Neural cell (in vitro differentiated cells): ENCODE data around the gene UQCR11. TPM values are rescaled to one million over a fixed set of nuclear protein-coding genes. Genes with fewer than 3 reads are reported as not detected.

ENCODE experiments used
- H2AFZ ChIP-seq: fragments of 200-600, 300-800 bp; sonication (generic), shearing (Covaris generic); 2 replicates; pipeline ENCODE4 v1.6.0; 2014; ENCODE audit warnings: low read depth, mild to moderate bottlenecking, antibody characterized with exemption, low read length, moderate library complexity
- H3F3A ChIP-seq: fragments of 200-600 bp; shearing (Covaris generic); 2 replicates; pipeline ENCODE4 v1.6.1; 2016; ENCODE audit warnings: mild to moderate bottlenecking, moderate library complexity, mixed read lengths, antibody characterized with exemption, low read length; ENCODE audit not compliant: insufficient read depth, poor library complexity, severe bottlenecking
- H3K27ac ChIP-seq: fragments of 200-600, 300-800 bp; sonication (generic), shearing (Covaris generic); 2 replicates; pipeline ENCODE4 v1.5.1; 2014; ENCODE audit warnings: mild to moderate bottlenecking, low read length, moderate library complexity
- H3K27me3 ChIP-seq: fragments of 300-800, 200-600 bp; sonication (generic), shearing (Covaris generic); 2 replicates; pipeline ENCODE4 v1.6.0; 2014; ENCODE audit warnings: mild to moderate bottlenecking, low read depth, low read length, moderate library complexity; ENCODE audit not compliant: insufficient read depth
- H3K36me3 ChIP-seq: fragments of 300-800, 200-600 bp; sonication (generic), shearing (Covaris generic); 2 replicates; pipeline ENCODE4 v1.5.1; 2014; ENCODE audit warnings: mild to moderate bottlenecking, antibody characterized with exemption, low read length, moderate library complexity; ENCODE audit not compliant: insufficient read depth
- H3K4me2 ChIP-seq: fragments of 300-800, 200-600 bp; sonication (generic), shearing (Covaris generic); 2 replicates; pipeline ENCODE4 v1.6.0; 2014; ENCODE audit warnings: mild to moderate bottlenecking, low read length
- H3K4me3 ChIP-seq: fragments of 300-800, 200-600 bp; sonication (generic), shearing (Covaris generic); 2 replicates; pipeline ENCODE4 v1.5.1; 2014; ENCODE audit warnings: mild to moderate bottlenecking, low read length, moderate library complexity
- H3K79me2 ChIP-seq: fragments of 200-600 bp; shearing (Covaris generic); replicated peaks from 2 replicates; pipeline ENCODE4 v1.6.0; 2014; ENCODE audit warnings: mild to moderate bottlenecking, low read length, moderate library complexity; ENCODE audit not compliant: insufficient read depth
- H3K9ac ChIP-seq: fragments of 300-800, 200-600 bp; sonication (generic), shearing (Covaris generic); 2 replicates; pipeline ENCODE4 v1.6.1; 2016; ENCODE audit warnings: mild to moderate bottlenecking, low read length, mixed read lengths
- H3K9me2 ChIP-seq: fragments of 200-600 bp; shearing (Covaris generic); 2 replicates; pipeline ENCODE4 v1.6.1; 2016; ENCODE audit warnings: mild to moderate bottlenecking, low read length, mixed read lengths; ENCODE audit not compliant: insufficient read depth
- H3K9me3 ChIP-seq: fragments of 200-600, 300-800 bp; sonication (generic), shearing (Covaris generic); 2 replicates; pipeline ENCODE4 v1.6.1; 2016; ENCODE audit warnings: mild to moderate bottlenecking, mixed run types, low read length, moderate library complexity, mixed read lengths
- H4K20me1 ChIP-seq: fragments of 200-600 bp; shearing (Covaris generic); 2 replicates; pipeline ENCODE4 v1.6.1; 2016; ENCODE audit warnings: mild to moderate bottlenecking, mixed run types; ENCODE audit not compliant: insufficient read depth
- EP300 ChIP-seq: fragments of 450-650 bp; conservative IDR thresholded peaks from 2 replicates; pipeline ENCODE4 v1.6.1; 2014; ENCODE audit warnings: antibody characterized with exemption, mild to moderate bottlenecking, moderate library complexity; ENCODE audit not compliant: poor library complexity, severe bottlenecking
- EZH2 ChIP-seq: fragments of 200-600, 300-800 bp; shearing (Covaris generic), sonication (generic); IDR thresholded peaks from 2 replicates; pipeline ENCODE4 v1.6.1; 2014; ENCODE audit warnings: antibody characterized with exemption, low read length, borderline replicate concordance, mild to moderate bottlenecking; ENCODE audit not compliant: insufficient read depth, poor library complexity, severe bottlenecking
- MXI1 ChIP-seq: fragments of 450-650 bp; conservative IDR thresholded peaks from 2 replicates; pipeline ENCODE4 v1.6.1; 2014; ENCODE audit warnings: antibody characterized with exemption, mild to moderate bottlenecking; ENCODE audit not compliant: poor library complexity, severe bottlenecking
- POLR2AphosphoS5 ChIP-seq: IDR thresholded peaks from 2 replicates; pipeline ENCODE4 v1.6.1; 2012
- RAD21 ChIP-seq: fragments of 450-650 bp; conservative IDR thresholded peaks from 2 replicates; pipeline ENCODE4 v1.6.1; 2014; ENCODE audit warnings: antibody characterized with exemption, mild to moderate bottlenecking, moderate library complexity
- SMC3 ChIP-seq: fragments of 450-650 bp; conservative IDR thresholded peaks from 2 replicates; pipeline ENCODE4 v1.6.1; 2014; ENCODE audit warnings: antibody characterized with exemption, mild to moderate bottlenecking, moderate library complexity; ENCODE audit not compliant: poor library complexity
- TAF1 ChIP-seq: IDR thresholded peaks from 2 replicates; pipeline ENCODE4 v1.6.1; 2012; ENCODE audit warnings: low read depth
- polyA plus RNA-seq: library from polyadenylated mRNA; depleted of rRNA; stranded (reverse); fragments of >200 nt; gene quantifications from 2 replicates; pipeline ENCODE4 v1.2.3, GENCODE V29; 2014
- TF ChIP-seq, protein P1 (sequence below): IDR thresholded peaks from 2 replicates; pipeline ENCODE4 v1.6.1; 2012; ENCODE audit warnings: borderline replicate concordance
- TF ChIP-seq, protein P2 (sequence below): fragments of 450-650 bp; IDR thresholded peaks from 2 replicates; pipeline ENCODE4 v1.5.1; 2014; ENCODE audit warnings: antibody characterized with exemption, mild to moderate bottlenecking, moderate library complexity; ENCODE audit not compliant: poor library complexity, severe bottlenecking

Gene UQCR11
- polyA plus RNA-seq, 1 donor from 2014 or later = 204 TPM

DNA sequence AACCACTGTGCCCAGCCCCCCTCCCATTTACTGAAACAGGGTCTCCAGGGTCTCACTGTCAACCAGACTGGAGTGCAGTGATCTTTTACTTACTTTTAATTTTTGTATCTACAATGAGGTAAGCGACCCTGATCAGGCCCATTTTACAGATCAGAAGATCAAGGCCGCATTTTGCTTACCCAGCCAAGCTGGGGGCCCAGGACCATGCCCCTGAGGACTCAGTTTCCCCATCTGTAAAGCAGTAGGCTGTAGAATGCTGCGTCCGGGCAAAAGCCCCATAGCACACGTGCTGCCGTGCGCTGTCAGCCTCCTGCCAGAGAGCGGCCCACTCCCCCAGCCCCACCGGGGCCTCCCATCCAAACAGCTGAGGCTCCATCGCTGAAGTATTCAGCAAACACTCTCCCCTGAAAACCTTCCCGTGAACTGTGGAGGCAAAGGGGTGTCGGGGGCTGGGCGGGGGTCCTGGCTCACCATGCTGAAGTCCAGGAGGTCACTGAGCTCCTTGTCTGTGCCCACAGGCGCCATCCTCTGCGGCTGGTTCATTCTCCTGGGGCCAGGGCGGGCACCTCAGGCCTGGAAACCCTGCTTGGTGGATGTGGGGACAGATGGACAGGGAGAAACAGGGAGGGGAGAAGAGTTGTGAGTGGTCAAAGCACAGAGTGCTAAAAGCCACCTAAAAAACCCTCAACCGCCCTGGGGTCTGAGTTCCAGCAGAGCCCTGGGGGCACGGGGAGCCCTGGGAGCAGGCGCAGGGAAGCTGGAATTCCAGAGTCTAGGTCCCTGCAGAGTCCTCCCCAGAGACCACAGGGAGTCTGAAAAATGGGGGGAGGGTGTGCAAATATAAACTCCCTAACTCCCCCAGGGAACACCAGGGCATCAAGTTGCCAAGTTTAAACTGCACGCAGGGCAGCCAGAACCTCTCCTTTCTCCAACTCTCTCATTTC lies 44.7 kb upstream of the UQCR11 start:
- Histone ChIP-seq H3K9ac (peak overlapping the region; percentile 71), H4K20me1 (no peaks in the 10 kb centered on the region), H2AFZ (no peak overlapping the region), H3F3A (no peaks in the 10 kb centered on the region), H3K27me3 (no peaks in the 10 kb centered on the region), H3K27ac (no peak overlapping the region), H3K4me2 (peak overlapping the region; percentile 69), H3K4me3 (peak overlapping the region; percentile 77), H3K79me2 (peaks cover 31% of the 10 kb centered on the region), H3K36me3 (no peaks in the 10 kb centered on the region), H3K9me2 (no peaks in the 10 kb centered on the region), H3K9me3 (no peaks in the 10 kb centered on the region)
- TF ChIP-seq RAD21 = no peak
- no peak for TF ChIP-seq POLR2AphosphoS5
- TF ChIP-seq TAF1 = no peak
- TF ChIP-seq, protein P1, sequence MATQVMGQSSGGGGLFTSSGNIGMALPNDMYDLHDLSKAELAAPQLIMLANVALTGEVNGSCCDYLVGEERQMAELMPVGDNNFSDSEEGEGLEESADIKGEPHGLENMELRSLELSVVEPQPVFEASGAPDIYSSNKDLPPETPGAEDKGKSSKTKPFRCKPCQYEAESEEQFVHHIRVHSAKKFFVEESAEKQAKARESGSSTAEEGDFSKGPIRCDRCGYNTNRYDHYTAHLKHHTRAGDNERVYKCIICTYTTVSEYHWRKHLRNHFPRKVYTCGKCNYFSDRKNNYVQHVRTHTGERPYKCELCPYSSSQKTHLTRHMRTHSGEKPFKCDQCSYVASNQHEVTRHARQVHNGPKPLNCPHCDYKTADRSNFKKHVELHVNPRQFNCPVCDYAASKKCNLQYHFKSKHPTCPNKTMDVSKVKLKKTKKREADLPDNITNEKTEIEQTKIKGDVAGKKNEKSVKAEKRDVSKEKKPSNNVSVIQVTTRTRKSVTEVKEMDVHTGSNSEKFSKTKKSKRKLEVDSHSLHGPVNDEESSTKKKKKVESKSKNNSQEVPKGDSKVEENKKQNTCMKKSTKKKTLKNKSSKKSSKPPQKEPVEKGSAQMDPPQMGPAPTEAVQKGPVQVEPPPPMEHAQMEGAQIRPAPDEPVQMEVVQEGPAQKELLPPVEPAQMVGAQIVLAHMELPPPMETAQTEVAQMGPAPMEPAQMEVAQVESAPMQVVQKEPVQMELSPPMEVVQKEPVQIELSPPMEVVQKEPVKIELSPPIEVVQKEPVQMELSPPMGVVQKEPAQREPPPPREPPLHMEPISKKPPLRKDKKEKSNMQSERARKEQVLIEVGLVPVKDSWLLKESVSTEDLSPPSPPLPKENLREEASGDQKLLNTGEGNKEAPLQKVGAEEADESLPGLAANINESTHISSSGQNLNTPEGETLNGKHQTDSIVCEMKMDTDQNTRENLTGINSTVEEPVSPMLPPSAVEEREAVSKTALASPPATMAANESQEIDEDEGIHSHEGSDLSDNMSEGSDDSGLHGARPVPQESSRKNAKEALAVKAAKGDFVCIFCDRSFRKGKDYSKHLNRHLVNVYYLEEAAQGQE = no peak
- no peak for TF ChIP-seq EZH2
- TF ChIP-seq SMC3 = no peak
- TF ChIP-seq, protein P2, sequence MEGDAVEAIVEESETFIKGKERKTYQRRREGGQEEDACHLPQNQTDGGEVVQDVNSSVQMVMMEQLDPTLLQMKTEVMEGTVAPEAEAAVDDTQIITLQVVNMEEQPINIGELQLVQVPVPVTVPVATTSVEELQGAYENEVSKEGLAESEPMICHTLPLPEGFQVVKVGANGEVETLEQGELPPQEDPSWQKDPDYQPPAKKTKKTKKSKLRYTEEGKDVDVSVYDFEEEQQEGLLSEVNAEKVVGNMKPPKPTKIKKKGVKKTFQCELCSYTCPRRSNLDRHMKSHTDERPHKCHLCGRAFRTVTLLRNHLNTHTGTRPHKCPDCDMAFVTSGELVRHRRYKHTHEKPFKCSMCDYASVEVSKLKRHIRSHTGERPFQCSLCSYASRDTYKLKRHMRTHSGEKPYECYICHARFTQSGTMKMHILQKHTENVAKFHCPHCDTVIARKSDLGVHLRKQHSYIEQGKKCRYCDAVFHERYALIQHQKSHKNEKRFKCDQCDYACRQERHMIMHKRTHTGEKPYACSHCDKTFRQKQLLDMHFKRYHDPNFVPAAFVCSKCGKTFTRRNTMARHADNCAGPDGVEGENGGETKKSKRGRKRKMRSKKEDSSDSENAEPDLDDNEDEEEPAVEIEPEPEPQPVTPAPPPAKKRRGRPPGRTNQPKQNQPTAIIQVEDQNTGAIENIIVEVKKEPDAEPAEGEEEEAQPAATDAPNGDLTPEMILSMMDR = no peak
- no peak for TF ChIP-seq EP300
- no peak for TF ChIP-seq MXI1

DNA sequence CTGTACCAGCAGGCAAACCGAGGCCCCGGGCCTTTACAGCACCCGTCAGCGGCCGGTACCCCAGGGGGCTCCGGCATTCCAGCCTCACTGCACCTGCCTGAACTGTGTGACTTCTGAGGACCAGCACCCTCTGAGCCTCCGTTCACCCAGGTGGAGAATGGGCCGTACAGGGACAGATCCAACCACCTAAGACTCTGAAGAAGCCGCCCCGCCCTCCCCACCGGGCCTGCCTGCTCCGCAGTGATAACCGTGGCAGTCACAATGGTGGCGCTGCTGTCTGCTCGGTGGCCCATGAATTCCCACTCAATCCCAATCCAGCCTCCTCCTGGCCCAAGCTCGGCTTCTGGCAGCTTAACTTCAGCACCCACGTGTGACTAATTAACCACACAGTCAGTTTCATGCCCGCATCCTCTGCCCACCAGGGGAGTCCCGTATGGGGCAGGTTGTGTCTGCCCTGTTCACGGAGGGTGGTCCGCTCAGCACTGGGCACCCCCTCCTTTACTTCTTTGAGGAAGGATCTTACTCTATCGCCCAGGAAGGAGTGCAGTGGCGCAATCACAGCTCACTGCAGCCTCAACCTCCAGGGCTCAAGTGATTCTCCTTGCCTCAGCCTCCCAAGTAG lies 43.8 kb upstream of the UQCR11 start:
- Histone ChIP-seq H3K9me3 (no peaks in the 10 kb centered on the region), H3K27me3 (no peaks in the 10 kb centered on the region), H4K20me1 (no peaks in the 10 kb centered on the region), H3K27ac (no peak overlapping the region), H3K9me2 (no peaks in the 10 kb centered on the region), H3K36me3 (no peaks in the 10 kb centered on the region), H3K9ac (no peak overlapping the region), H3F3A (no peaks in the 10 kb centered on the region), H3K79me2 (peaks cover 31% of the 10 kb centered on the region), H3K4me2 (no peak overlapping the region), H2AFZ (no peak overlapping the region), H3K4me3 (no peak overlapping the region)
- TF ChIP-seq MXI1 = no peak
- TF ChIP-seq SMC3 = no peak
- no peak for TF ChIP-seq TAF1
- no peak for TF ChIP-seq RAD21
- TF ChIP-seq EZH2 = no peak
- TF ChIP-seq, protein P1 = no peak
- no peak for TF ChIP-seq POLR2AphosphoS5
- TF ChIP-seq, protein P2 = no peak
- TF ChIP-seq EP300 = no peak
